ENCODE results near the gene PCNX4.

The PCNX4 gene

DNA sequence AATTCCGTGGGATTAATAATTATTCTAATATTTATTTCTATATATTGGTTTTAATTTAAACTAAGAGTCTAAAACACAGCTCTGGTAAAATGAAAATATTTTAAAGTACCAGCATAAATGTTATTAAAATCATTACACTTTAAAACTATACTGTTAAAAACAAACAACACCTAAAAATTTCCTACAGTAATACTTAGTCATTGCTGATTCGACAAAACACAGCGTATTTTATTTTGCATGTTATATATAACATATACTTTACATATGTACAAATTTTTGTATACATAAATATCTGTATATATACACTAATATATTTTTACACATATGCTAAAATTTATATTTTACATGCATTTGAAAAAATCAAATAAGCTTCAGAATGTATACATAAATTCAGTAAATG, 6.0 kb upstream of the PCNX4 start:
- no peaks in the 10 kb centered on the region for H4K20me1 ChIP-seq (ENCODE audit: insufficient read depth, low read length)
- H3K79me2 ChIP-seq (ENCODE audit: insufficient read depth, low read length) = no peaks in the 10 kb centered on the region
- peaks cover 16% of the 10 kb centered on the region for H3K4me1 ChIP-seq (ENCODE audit: insufficient read depth, low read length, severe bottlenecking)
- no peak overlapping the region for H3K9ac ChIP-seq (ENCODE audit: low read length)
- H3K4me2 ChIP-seq (ENCODE audit: low read length) = no peak overlapping the region
- H2AFZ ChIP-seq (ENCODE audit: low read length) = no peak overlapping the region
- no peaks in the 10 kb centered on the region for H3K27me3 ChIP-seq (ENCODE audit: insufficient read depth, low read length)
- TF ChIP-seq, protein P1, sequence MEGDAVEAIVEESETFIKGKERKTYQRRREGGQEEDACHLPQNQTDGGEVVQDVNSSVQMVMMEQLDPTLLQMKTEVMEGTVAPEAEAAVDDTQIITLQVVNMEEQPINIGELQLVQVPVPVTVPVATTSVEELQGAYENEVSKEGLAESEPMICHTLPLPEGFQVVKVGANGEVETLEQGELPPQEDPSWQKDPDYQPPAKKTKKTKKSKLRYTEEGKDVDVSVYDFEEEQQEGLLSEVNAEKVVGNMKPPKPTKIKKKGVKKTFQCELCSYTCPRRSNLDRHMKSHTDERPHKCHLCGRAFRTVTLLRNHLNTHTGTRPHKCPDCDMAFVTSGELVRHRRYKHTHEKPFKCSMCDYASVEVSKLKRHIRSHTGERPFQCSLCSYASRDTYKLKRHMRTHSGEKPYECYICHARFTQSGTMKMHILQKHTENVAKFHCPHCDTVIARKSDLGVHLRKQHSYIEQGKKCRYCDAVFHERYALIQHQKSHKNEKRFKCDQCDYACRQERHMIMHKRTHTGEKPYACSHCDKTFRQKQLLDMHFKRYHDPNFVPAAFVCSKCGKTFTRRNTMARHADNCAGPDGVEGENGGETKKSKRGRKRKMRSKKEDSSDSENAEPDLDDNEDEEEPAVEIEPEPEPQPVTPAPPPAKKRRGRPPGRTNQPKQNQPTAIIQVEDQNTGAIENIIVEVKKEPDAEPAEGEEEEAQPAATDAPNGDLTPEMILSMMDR (IDR thresholded peaks at IDR 0.05; ENCODE audit: low read length) = no peak
- no peak for TF ChIP-seq EZH2 (IDR thresholded peaks at IDR 0.05; ENCODE audit: borderline replicate concordance, low read length)
- no peaks in the 10 kb centered on the region for H3K9me2 ChIP-seq (ENCODE audit: low read depth, low read length)
- no peaks in the 10 kb centered on the region for H3F3A ChIP-seq (ENCODE audit: insufficient read depth, low read length)
- H3K4me3 ChIP-seq (ENCODE audit: low read depth, low read length, poor library complexity, severe bottlenecking) = no peak overlapping the region
- H3K36me3 ChIP-seq (ENCODE audit: insufficient read depth, low read length) = no peaks in the 10 kb centered on the region
- H3K27ac ChIP-seq (ENCODE audit: low read depth, low read length, poor library complexity, severe bottlenecking) = no peak overlapping the region
- H3K9me3 ChIP-seq (ENCODE audit: low read length) = no peaks in the 10 kb centered on the region

DNA sequence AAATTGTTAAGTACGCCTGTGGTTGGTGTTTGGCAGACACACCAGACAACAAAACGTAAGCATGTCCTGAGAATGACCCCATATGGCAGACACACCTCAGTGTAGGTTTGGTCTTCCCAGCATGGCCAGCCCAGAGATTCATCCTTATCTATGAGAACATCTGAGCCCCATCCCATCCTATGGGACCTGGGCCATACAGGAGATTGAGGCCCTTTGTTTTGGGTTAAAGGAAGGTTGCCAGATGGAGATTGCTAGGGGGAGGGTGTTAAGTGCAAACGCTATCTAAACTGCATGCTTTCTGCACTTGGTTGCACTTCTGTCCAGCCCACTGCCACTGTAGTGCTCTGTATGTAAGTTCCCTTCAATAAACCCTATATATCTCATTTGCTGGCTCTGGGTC, 4.1 kb upstream of the PCNX4 start:
- H3K27ac ChIP-seq (ENCODE audit: low read depth, low read length, poor library complexity, severe bottlenecking) = no peak overlapping the region
- no peaks in the 10 kb centered on the region for H3K9me2 ChIP-seq (ENCODE audit: low read depth, low read length)
- H3K4me3 ChIP-seq (ENCODE audit: low read depth, low read length, poor library complexity, severe bottlenecking) = no peak overlapping the region
- no peak overlapping the region for H3K9ac ChIP-seq (ENCODE audit: low read length)
- no peaks in the 10 kb centered on the region for H3K36me3 ChIP-seq (ENCODE audit: insufficient read depth, low read length)
- H2AFZ ChIP-seq (ENCODE audit: low read length) = no peak overlapping the region
- TF ChIP-seq, protein P1 (IDR thresholded peaks at IDR 0.05; ENCODE audit: low read length) = no peak
- TF ChIP-seq EZH2 (IDR thresholded peaks at IDR 0.05; ENCODE audit: borderline replicate concordance, low read length) = no peak
- peaks cover 5% of the 10 kb centered on the region for H3K79me2 ChIP-seq (ENCODE audit: insufficient read depth, low read length)
- peaks cover 22% of the 10 kb centered on the region for H3K4me1 ChIP-seq (ENCODE audit: insufficient read depth, low read length, severe bottlenecking)
- no peaks in the 10 kb centered on the region for H4K20me1 ChIP-seq (ENCODE audit: insufficient read depth, low read length)
- H3K4me2 ChIP-seq (ENCODE audit: low read length) = no peak overlapping the region
- no peaks in the 10 kb centered on the region for H3K27me3 ChIP-seq (ENCODE audit: insufficient read depth, low read length)
- H3K9me3 ChIP-seq (ENCODE audit: low read length) = no peaks in the 10 kb centered on the region
- no peaks in the 10 kb centered on the region for H3F3A ChIP-seq (ENCODE audit: insufficient read depth, low read length)

DNA sequence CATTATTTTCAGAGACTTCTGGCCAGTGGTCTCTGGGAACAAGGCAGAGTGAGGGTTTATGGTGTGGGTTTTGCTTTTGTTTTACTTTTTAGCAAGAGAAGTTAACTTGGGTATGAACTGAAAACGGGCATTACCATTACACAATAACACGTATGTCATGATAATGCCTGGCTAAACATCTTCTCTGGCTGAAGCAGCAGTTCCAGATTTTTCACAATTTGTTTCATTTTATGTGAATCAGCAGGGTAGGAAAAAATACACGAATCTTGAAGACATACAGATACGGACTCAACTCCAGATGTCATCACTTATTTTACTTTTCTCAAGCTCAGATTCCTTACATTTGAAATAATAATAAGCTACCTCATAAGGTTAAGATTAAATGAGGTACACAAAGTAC, 2.5 kb upstream of the PCNX4 start:
- Histone ChIP-seq H3K9me2 (ENCODE audit: low read depth, low read length) (no peaks in the 10 kb centered on the region), H2AFZ (ENCODE audit: low read length) (no peak overlapping the region)

More for the DNA sequence above, 2.5 kb upstream of the PCNX4 start:
- H3K9me3 ChIP-seq (ENCODE audit: low read length) = no peaks in the 10 kb centered on the region
- no peaks in the 10 kb centered on the region for H3K27me3 ChIP-seq (ENCODE audit: insufficient read depth, low read length)
- H4K20me1 ChIP-seq (ENCODE audit: insufficient read depth, low read length) = no peaks in the 10 kb centered on the region
- H3K9ac ChIP-seq (ENCODE audit: low read length) = no peak overlapping the region
- H3F3A ChIP-seq (ENCODE audit: insufficient read depth, low read length) = no peaks in the 10 kb centered on the region
- H3K4me1 ChIP-seq (ENCODE audit: insufficient read depth, low read length, severe bottlenecking) = peaks cover 36% of the 10 kb centered on the region
- H3K4me2 ChIP-seq (ENCODE audit: low read length) = no peak overlapping the region
- no peak for TF ChIP-seq EZH2 (IDR thresholded peaks at IDR 0.05; ENCODE audit: borderline replicate concordance, low read length)
- TF ChIP-seq, protein P1 (IDR thresholded peaks at IDR 0.05; ENCODE audit: low read length) = no peak
- H3K4me3 ChIP-seq (ENCODE audit: low read depth, low read length, poor library complexity, severe bottlenecking) = no peak overlapping the region
- peaks cover 21% of the 10 kb centered on the region for H3K79me2 ChIP-seq (ENCODE audit: insufficient read depth, low read length)
- no peak overlapping the region for H3K27ac ChIP-seq (ENCODE audit: low read depth, low read length, poor library complexity, severe bottlenecking)
- H3K36me3 ChIP-seq (ENCODE audit: insufficient read depth, low read length) = no peaks in the 10 kb centered on the region

All from OCI-LY1 (cell line).